ENCODE measurements around the gene ERMARD.

DNA sequence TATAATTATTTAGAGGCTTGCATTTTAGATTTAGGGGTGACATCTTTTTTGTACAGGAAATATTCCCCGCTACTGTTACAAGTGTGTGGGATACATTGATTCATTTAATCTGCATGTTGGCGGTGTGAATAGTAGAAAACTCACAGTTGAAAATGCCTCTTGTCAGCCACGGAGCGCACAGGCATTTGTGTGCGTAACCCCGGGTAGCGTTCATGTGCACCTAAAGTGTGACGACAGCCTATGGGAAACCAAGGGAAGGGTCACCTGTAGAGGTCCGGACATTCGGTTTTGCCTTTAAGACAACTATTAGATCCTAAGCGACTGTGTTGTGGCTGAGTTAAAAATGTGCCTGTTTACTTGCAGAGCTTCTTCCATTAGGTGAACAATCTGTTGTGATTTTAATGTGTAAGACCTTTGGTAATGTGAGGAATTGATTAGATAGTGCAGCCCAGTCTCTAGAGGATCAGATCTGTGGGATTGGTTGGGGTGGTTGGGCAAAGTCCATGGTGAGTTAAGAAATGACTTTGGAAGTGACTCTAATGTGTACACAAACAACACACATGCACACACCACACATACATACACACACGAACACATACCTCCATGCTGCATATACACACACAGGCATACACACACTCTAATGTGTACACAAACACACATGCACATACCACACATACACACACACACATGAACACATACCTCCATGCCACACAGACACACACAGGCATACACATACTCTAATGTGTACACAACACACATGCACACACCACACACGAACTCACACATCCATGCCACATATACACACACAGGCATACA, 15.7 kb downstream of the ERMARD start:
- no peak for TF ChIP-seq YY1 (IDR thresholded peaks at IDR 0.05; ENCODE audit: low read depth)
- no peak for TF ChIP-seq CEBPB (IDR thresholded peaks at IDR 0.05)
- TF ChIP-seq, protein P1, sequence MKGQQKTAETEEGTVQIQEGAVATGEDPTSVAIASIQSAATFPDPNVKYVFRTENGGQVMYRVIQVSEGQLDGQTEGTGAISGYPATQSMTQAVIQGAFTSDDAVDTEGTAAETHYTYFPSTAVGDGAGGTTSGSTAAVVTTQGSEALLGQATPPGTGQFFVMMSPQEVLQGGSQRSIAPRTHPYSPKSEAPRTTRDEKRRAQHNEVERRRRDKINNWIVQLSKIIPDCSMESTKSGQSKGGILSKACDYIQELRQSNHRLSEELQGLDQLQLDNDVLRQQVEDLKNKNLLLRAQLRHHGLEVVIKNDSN (IDR thresholded peaks at IDR 0.05), result no peak
- TF ChIP-seq EP300 (IDR thresholded peaks at IDR 0.05; ENCODE audit: borderline replicate concordance), result no peak
- TF ChIP-seq, protein P2, sequence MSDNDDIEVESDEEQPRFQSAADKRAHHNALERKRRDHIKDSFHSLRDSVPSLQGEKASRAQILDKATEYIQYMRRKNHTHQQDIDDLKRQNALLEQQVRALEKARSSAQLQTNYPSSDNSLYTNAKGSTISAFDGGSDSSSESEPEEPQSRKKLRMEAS (IDR thresholded peaks at IDR 0.05), result no peak
- TF ChIP-seq, protein P3, sequence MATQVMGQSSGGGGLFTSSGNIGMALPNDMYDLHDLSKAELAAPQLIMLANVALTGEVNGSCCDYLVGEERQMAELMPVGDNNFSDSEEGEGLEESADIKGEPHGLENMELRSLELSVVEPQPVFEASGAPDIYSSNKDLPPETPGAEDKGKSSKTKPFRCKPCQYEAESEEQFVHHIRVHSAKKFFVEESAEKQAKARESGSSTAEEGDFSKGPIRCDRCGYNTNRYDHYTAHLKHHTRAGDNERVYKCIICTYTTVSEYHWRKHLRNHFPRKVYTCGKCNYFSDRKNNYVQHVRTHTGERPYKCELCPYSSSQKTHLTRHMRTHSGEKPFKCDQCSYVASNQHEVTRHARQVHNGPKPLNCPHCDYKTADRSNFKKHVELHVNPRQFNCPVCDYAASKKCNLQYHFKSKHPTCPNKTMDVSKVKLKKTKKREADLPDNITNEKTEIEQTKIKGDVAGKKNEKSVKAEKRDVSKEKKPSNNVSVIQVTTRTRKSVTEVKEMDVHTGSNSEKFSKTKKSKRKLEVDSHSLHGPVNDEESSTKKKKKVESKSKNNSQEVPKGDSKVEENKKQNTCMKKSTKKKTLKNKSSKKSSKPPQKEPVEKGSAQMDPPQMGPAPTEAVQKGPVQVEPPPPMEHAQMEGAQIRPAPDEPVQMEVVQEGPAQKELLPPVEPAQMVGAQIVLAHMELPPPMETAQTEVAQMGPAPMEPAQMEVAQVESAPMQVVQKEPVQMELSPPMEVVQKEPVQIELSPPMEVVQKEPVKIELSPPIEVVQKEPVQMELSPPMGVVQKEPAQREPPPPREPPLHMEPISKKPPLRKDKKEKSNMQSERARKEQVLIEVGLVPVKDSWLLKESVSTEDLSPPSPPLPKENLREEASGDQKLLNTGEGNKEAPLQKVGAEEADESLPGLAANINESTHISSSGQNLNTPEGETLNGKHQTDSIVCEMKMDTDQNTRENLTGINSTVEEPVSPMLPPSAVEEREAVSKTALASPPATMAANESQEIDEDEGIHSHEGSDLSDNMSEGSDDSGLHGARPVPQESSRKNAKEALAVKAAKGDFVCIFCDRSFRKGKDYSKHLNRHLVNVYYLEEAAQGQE (IDR thresholded peaks at IDR 0.05; ENCODE audit: low read depth), result no peak
- TF ChIP-seq EGR1 (IDR thresholded peaks at IDR 0.05), result no peak
- TF ChIP-seq TAF1 (IDR thresholded peaks at IDR 0.05; ENCODE audit: low read depth), result no peak

Measured in Ishikawa (cell line).